Skin epidermis (tissue), 12 donors: Measurements from ENCODE around the gene KCNMA1.
A peak's percentile ranks its signal among the peaks of the same experiment; 100 is the strongest.

Experiments used
- H3K27ac ChIP-seq, 21 experiments: fragments of 200-600 bp; sonication (generic) in 11 of 21; one replicate each; pipeline ENCODE4 v1.5.0; 2020; ENCODE audit warnings: mild to moderate bottlenecking in 3 of 21, inconsistent platforms in 2 of 21, moderate library complexity in 2 of 21
- H3K4me3 ChIP-seq, 7 experiments: fragments of 200-600 bp; sonication (generic) in 2 of 7; one replicate each; pipeline ENCODE4 v1.5.0; 2020; ENCODE audit warnings: inconsistent platforms in 2 of 7, mild to moderate bottlenecking in 2 of 7, moderate library complexity in 1 of 7

KCNMA1 gene

GRCh38 chr10:77611670-77612069 lies 25.9 kb downstream of the KCNMA1 start:
- H3K27ac ChIP-seq, result no peak overlapping the region
- no peak overlapping the region for H3K4me3 ChIP-seq

DNA sequence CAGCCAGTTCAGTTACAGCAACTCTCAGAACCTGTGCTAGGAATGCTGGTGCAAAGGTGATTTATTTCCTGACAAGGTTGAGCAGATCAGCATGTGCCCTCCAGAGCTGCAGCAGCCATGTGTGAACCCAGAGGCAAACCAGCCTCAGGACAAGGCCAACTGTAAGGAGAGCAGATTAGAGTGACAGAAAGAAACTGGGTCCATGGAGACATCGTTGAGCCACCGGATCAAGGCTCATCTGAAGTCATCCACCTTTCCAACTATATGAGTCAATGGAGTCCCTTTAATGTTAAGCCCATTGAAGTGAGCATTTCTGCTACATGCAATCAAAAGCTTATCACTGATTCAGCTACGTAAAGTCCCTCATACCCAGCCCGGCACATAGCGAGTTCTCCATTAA lies 26.4 kb downstream of the KCNMA1 start:
- H3K4me3 ChIP-seq, result no peak overlapping the region
- H3K27ac ChIP-seq, result no peak overlapping the region

GRCh38 chr10:77609781-77610272 lies 27.8 kb downstream of the KCNMA1 start:
- Histone ChIP-seq H3K27ac (peak overlapping the region in 1 of 21 experiments; percentile 35), H3K4me3 (no peak overlapping the region)

DNA sequence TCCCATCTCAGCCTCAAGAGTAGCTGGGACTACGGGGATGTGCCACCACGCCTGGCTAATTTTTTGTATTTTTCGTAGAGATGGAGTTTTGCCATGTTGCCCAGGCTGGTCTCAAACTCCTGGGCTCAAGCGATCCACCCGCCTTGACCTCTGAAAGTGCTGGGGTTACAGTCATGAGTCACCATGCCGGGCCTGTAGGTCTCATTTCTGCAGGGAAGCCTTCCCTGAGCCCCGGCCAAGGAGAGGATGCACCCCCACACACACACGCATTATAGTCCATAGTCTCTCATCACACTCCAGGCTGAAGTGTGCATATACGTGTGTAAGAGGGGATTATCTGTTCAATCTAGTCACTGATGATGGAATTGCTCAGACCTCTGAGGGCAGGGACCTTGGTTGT lies 29.3 kb downstream of the KCNMA1 start:
- H3K27ac ChIP-seq, result no peak overlapping the region
- no peak overlapping the region for H3K4me3 ChIP-seq

GRCh38 chr10:77606751-77607150 lies 30.9 kb downstream of the KCNMA1 start:
- H3K27ac ChIP-seq, result no peak overlapping the region
- H3K4me3 ChIP-seq, result no peak overlapping the region

DNA sequence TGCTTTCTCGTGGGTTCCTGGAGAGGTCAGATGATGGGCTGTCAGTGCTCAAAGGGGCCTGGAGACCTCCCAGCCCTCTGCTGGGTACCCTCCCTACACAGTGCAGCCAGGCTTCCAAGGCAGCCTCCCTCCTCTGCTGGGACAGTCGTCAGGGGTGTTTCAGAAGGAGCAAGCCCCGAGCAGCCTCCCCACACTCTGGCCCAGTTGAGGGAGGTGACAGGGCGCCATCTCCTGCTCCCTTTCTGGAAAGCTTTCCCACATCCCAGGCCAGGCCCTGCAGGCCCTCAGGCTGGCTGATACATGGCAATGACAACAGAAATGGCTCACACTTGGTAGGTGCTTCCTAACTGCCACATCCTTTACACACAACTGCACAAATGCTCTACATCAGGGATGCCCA lies 32.1 kb downstream of the KCNMA1 start:
- Histone ChIP-seq H3K27ac (no peak overlapping the region), H3K4me3 (no peak overlapping the region)

DNA sequence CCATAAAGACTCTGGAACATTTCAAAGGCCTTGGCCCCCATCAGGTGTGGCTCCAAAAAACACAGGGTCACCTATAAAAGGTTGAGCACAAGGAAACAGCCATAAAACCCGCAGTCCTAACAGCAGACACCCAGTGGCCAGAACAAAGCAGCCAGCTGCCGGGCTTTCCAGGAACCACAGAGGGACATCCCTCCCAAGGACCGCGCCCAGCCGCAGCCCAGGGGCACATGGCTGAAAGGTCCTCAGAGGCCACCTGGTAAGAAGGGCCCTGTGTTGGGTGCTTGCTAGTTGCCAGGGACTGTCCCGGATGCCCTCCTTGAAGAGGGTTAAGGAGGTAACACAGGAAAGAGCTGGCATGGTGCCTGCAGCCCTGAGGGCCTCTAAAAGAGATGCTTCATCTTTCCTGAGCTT lies 32.7 kb downstream of the KCNMA1 start:
- no peak overlapping the region for H3K27ac ChIP-seq

DNA sequence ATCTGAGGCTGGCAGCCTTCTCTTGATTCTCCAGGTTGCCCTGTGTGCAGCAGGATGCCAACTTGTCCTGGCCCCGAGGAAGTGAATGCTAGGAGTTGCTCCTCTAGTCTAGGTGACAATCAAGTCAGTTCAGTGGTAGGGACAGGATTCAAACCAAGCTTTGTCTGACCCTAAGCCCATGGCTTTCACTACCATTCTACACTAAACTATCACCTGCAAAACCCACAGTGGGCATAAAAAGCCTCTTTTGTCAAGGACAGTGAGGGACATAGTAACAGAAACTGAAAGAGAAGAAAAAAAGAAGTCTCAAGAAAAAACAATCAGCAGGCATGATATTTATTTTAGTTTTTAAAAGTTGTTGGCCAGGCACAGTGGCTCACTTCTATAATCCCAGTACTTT lies 33.5 kb downstream of the KCNMA1 start:
- Histone ChIP-seq H3K27ac (peak overlapping the region in 1 of 21 experiments; percentile 29), H3K4me3 (no peak overlapping the region)

More for the DNA sequence above, 32.7 kb downstream of the KCNMA1 start:
- H3K4me3 ChIP-seq, result no peak overlapping the region

DNA sequence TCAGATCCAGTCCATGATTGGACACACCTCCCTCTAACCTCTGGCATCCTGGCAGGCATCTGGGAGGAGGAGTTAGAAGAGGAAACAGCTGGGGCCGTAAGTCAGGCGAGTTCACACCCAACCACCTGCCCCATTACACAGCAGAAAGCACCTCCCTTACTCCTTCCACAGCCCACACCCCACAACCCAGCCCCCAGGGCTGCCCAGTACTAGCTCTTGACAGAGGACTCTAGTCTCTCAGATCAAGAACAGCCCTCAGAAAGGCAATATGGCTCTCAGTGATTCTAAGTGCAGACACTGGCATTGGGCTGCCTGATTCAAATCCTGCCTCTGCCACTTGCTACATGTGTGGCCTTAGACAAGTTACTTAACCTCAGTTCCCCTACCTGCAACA lies 34.1 kb downstream of the KCNMA1 start:
- Histone ChIP-seq H3K4me3 (no peak overlapping the region), H3K27ac (peak overlapping the region in 1 of 21 experiments; percentile 29)

GRCh38 chr10:77602913-77603533 lies 34.6 kb downstream of the KCNMA1 start:
- H3K4me3 ChIP-seq, result no peak overlapping the region
- no peak overlapping the region for H3K27ac ChIP-seq

- no peak overlapping the region for H3K27ac ChIP-seq
- no peak overlapping the region for H3K4me3 ChIP-seq
Observed at GRCh38 chr10:77602231-77602912, 35.2 kb downstream of the KCNMA1 start.

DNA sequence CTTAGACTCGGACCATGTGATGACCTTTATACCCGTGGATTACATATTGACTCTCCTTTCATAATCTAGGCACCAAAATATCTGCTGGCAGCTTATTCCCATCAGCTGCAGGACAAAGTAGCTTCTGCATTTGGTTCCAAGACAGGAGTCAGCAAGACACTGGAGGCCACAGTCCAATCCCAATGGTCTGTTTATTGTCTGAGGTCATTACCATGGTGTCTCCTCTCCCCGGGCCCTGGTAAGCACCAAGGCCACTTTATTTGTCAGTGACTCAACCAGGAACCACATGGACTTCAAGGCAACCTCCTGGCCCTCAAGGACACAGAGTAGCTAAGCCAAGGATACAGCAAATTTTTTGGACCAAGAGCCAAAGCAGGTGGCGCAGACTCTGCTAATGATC lies 36.1 kb downstream of the KCNMA1 start:
- no peak overlapping the region for H3K27ac ChIP-seq

GRCh38 chr10:77600640-77601039 lies 37.0 kb downstream of the KCNMA1 start:
- no peak overlapping the region for H3K27ac ChIP-seq

More for the DNA sequence above, 36.1 kb downstream of the KCNMA1 start:
- H3K4me3 ChIP-seq, result no peak overlapping the region

GRCh38 chr10:77599651-77600050 lies 38.0 kb downstream of the KCNMA1 start:
- Histone ChIP-seq H3K27ac (no peak overlapping the region), H3K4me3 (no peak overlapping the region)

More at GRCh38 chr10:77600640-77601039, 37.0 kb downstream of the KCNMA1 start:
- no peak overlapping the region for H3K4me3 ChIP-seq

- H3K27ac ChIP-seq, result no peak overlapping the region
- no peak overlapping the region for H3K4me3 ChIP-seq
Observed at GRCh38 chr10:77598606-77599005, 39.0 kb downstream of the KCNMA1 start.

DNA sequence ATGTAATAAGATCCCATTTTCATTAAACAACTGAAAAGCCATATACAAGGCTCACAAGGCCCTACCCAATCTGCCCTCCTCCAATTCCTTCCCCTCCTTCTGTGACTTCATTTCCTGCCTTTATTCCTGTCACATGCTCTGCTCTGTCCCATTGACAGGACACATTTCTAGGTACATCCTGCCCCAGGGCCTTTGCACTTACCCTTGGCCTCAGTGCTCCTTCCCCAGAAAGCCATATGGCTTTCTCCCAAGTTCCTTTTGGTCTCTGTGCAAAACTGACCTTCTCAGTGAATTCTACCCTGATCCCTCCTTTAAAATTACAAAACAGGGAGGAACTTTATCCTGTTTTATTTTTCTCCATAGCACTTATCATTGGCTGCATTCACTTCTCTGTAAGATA lies 40.0 kb downstream of the KCNMA1 start:
- no peak overlapping the region for H3K4me3 ChIP-seq
- no peak overlapping the region for H3K27ac ChIP-seq

GRCh38 chr10:77594471-77594783 lies 43.2 kb downstream of the KCNMA1 start:
- no peak overlapping the region for H3K4me3 ChIP-seq
- no peak overlapping the region for H3K27ac ChIP-seq

- Histone ChIP-seq H3K27ac (peak overlapping the region in 1 of 21 experiments; percentile 31), H3K4me3 (no peak overlapping the region)
Observed at GRCh38 chr10:77593771-77594470, 43.7 kb downstream of the KCNMA1 start.

DNA sequence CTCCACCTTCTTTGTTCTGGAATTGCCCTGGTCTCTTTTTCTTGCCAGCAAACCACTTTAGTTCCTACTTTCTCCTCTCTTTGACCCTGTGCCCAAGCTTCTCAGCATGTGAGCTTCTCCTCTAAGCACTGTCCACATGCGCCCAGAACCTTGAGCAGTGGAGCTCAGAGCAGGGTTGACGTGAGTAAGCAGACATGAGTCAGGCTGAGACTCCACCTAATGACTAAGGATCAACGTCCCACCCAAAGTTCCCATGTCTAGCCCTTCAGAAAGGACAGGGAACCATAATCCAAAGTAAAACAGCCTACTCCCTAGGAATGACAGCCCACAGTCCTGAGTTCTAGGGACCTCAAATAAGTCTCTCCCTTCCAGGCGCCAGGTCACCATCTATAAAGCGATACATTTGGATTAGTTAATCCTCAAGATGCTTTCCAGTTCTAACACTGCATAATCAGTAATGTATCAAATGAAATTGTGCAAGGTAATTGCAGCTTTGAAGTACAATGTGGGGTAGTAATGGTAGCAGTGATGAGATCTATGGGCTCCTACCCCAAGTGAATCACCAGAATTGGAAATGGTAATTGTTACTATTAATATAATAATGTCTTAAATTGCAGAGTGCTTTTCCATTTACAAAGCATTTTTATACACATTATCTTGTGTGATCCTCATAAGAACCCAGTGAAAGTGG lies 44.5 kb downstream of the KCNMA1 start:
- H3K4me3 ChIP-seq, result no peak overlapping the region
- H3K27ac ChIP-seq, result peak overlapping the region in 4 of 21 experiments; percentile 1 to 61 (median 30)

DNA sequence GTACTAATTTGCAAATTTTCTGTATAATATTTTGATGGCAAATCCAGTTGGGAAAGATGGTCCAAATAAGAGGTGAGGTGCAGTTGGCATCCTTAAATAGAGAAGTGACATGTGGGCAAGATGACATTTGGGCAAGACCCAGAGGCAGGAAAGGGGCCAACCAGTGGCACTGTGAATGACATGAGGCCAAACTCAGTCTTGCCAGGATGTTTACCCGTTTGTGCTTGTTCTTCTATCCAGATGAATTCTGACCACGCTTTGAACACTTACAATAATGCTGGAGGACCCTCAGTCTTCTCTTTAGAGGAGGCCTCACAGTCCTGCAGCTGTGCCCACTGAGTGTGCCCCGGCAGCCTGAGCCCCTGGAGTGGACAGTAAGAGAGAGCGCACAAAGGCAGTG lies 45.1 kb downstream of the KCNMA1 start:
- Histone ChIP-seq H3K27ac (peak overlapping the region in 2 of 21 experiments; percentile 1 to 39), H3K4me3 (no peak overlapping the region)
